Activated naive CD8-positive, alpha-beta T cell treated with anti-CD3 and anti-CD28 coated beads, Interleukin-2, amount 10 ng/mL, durations not matched to agents 7 days and 5 days (primary cell): Measurements from ENCODE around the gene LIN9. TPM values are rescaled to one million over a fixed set of nuclear protein-coding genes. Genes with fewer than 3 reads are reported as not detected.

Experiments
- ATAC-seq: fragments of 150-1000 bp; cut with Tn5 transposase; one replicate; pipeline ENCODE4 v1.10.0; 2021; ENCODE audit warnings: low read depth, moderate library complexity
- POLR2A ChIA-PET: fragments of 350-600 bp; sonication (Branson Sonifier 250); formaldehyde crosslinking; loops from one replicate; lab custom pipeline; 2021; ENCODE audit warnings: antibody characterized with exemption; lab: Charles Lee
- DNase-seq: peaks from one replicate; pipeline ENCODE4 v3.0.0; 2021
- H3K27ac Mint-ChIP-seq: one replicate; pipeline ENCODE4 v1.8.0; 2022; ENCODE audit warnings: mild to moderate bottlenecking, mixed read lengths
- H3K27me3 Mint-ChIP-seq: one replicate; pipeline ENCODE4 v1.8.0; 2022; ENCODE audit warnings: mild to moderate bottlenecking, moderate library complexity, mixed read lengths
- H3K36me3 Mint-ChIP-seq: one replicate; pipeline ENCODE4 v1.8.0; 2021; ENCODE audit warnings: mild to moderate bottlenecking, mixed read lengths
- H3K4me1 Mint-ChIP-seq: one replicate; pipeline ENCODE4 v1.8.0; 2021; ENCODE audit warnings: mixed read lengths
- H3K4me3 Mint-ChIP-seq: one replicate; pipeline ENCODE4 v1.8.0; 2022; ENCODE audit warnings: mild to moderate bottlenecking, moderate library complexity, mixed read lengths
- H3K9me3 Mint-ChIP-seq: one replicate; pipeline ENCODE4 v1.8.0; 2021; ENCODE audit warnings: mixed read lengths
- total RNA-seq, 2 experiments: library from RNA; stranded (reverse); gene quantifications; one replicate each; pipeline ENCODE4 v1.2.3, GENCODE V29; 2021

Gene LIN9
- total RNA-seq, 2 experiments from 2014 or later, result 11.0 to 11.1 TPM

DNA sequence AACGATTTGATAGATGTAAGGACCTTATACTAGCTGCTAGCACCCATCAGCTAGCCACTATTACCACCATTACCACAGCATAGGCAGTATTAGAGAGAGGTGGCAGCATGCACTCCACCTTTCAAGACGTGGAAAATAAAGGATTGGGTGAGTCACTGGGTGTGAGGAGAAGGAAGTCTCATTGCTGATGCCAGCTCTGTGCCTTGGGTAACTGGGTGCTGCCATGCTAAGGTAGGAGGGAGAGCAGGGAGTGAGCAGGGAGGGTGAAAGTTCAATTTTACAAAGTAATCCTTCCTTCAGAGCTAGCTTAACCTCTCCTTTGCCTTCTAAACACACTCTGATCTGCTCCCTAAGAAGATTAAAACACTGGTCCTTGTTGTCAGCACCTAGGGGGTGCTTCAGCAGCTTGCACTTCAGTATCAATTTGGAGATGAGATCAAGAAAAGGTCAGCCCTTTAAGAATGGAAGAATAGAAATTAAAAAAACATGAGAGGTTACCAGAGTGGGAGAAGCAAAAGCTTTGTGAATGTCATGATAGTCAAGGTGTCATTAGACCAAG, 1.8 kb upstream of the LIN9 start:
- Mint-ChIP-seq H3K4me1 (peaks cover 16% of the 10 kb centered on the region), H3K27ac (no peak overlapping the region), H3K9me3 (peaks cover 1% of the 10 kb centered on the region), H3K27me3 (peaks cover 29% of the 10 kb centered on the region), H3K4me3 (no peak overlapping the region), H3K36me3 (peaks cover under 1% of the 10 kb centered on the region)
- DNase-seq, result no peak
- ATAC-seq, result no peak
- POLR2A ChIA-PET, result interaction anchor here (0.5 to 2.8 kb wide), 3 partner anchors 9 to 97 kb away, joined by 3 to 25 read pairs (median 4); partner anchors contain the start of gene PARP1

DNA sequence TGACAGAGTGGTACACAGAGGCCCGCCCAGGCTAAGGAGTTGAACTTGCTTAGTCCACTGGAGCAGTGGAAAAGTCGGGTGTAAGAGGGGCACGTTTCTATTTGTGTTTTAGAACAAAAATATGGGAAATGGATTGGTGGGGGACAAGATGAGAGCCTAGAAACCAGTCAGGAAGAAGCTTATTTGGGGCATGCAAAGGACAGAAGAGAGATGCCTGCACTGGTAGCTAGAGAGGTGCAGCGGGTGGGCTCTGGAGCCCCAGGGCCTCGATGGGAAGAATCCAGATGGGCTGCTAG, 1.2 kb upstream of the LIN9 start:
- Mint-ChIP-seq H3K27me3 (peaks cover 25% of the 10 kb centered on the region), H3K9me3 (peaks cover 1% of the 10 kb centered on the region), H3K4me3 (peak overlapping the region; percentile 68), H3K27ac (no peak overlapping the region), H3K4me1 (peaks cover 18% of the 10 kb centered on the region), H3K36me3 (peaks cover 4% of the 10 kb centered on the region)
- POLR2A ChIA-PET, result interaction anchor here (0.5 to 2.8 kb wide), 3 partner anchors 9 to 247 kb away, joined by 4 to 25 read pairs (median 12); partner anchors contain the start of genes H3-3A and PARP1
- DNase-seq (no peak), ATAC-seq (no peak)

DNA sequence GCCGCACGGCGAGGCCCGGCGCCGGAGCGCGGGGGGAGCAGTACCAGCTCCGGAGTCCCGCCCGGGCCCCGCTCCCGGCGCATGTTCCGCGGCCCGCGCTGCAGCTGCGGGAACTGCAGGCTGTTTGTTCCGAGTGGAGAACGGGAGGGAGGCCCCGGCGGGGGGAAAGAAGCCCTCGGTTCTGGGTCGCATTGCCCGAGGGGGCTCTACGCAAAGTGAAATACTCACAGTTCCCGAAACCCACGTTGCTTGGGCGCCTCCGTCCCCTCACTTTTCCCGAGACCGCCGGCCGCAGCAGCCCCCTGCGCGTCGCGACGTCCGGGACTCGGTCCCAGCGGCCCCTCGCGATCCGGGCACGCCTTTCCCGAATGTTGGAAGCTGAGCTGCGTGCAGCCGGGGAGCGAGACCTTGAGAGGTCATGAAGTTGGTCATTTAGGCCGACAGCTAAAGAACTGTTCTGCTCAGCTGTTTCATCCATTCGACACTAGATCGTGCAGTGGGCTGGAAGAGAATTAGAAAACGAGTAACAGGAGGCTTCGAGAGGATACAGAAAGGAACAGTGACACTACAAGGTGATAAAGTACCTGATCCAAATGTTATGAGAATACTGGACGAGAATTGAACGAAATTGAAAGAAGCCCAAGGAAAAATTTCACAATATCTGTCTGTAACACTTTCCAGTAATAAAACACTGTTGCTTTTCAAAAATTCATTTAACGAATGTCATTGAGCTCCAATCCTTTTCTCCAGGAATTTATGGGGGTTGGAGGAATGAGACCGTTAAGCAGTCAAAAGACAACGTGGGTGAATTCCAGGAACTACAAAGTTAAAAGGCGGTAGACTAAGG, 657 bp upstream of the LIN9 start:
- peaks cover 1% of the 10 kb centered on the region for H3K9me3 Mint-ChIP-seq
- H3K4me1 Mint-ChIP-seq, result peaks cover 18% of the 10 kb centered on the region
- H3K36me3 Mint-ChIP-seq, result peaks cover 4% of the 10 kb centered on the region
- H3K27ac Mint-ChIP-seq, result peak overlapping the region; percentile 67
- H3K4me3 Mint-ChIP-seq, result peak overlapping the region; percentile 68
- no peak for DNase-seq
- peaks cover 25% of the 10 kb centered on the region for H3K27me3 Mint-ChIP-seq
- POLR2A ChIA-PET, result interaction anchor here (0.6 to 2.8 kb wide), 15 partner anchors 9 to 832 kb away, joined by 3 to 25 read pairs (median 4); partner anchors contain the start of genes H3-3A, PARP1 and SDE2
- no peak for ATAC-seq

DNA sequence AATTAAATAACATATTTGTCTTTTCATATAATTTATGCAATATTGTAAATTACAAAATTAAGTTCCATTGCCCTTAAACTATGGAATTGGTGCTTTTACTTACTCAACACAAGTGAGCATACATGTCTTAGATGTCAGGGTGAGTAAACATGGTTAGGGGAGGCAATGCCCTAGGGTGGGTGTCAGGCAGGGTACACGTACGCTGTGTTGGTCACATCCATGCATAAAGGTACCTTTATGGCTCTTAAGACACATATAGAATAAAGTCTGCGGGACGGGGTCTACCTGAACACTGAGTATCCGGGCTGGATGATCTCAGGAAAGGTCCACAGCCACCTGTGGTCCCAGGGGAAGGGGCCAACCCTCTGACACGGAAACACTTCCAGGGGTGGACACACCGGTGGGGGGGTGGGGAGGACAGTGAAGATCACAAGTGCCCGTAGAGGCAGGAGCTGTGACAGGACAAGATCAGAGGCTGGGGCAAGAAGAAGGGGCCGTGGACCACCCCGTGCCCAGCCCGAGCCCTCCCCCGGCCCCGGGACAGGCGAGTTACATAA, 720 bp downstream of the LIN9 start:
- peak overlapping the region; percentile 92 for H3K27ac Mint-ChIP-seq
- peak; percentile 3 for ATAC-seq
- DNase-seq, result no peak
- H3K27me3 Mint-ChIP-seq, result peaks cover 15% of the 10 kb centered on the region
- no peaks in the 10 kb centered on the region for H3K9me3 Mint-ChIP-seq
- peak overlapping the region; percentile 90 for H3K4me3 Mint-ChIP-seq
- H3K36me3 Mint-ChIP-seq, result peaks cover 4% of the 10 kb centered on the region
- peaks cover 22% of the 10 kb centered on the region for H3K4me1 Mint-ChIP-seq
- POLR2A ChIA-PET, result interaction anchor here (1.0 to 2.8 kb wide), 8 partner anchors 25 to 574 kb away, joined by 3 to 25 read pairs (median 6); partner anchors contain the start of genes H3-3A, PARP1 and SDE2

DNA sequence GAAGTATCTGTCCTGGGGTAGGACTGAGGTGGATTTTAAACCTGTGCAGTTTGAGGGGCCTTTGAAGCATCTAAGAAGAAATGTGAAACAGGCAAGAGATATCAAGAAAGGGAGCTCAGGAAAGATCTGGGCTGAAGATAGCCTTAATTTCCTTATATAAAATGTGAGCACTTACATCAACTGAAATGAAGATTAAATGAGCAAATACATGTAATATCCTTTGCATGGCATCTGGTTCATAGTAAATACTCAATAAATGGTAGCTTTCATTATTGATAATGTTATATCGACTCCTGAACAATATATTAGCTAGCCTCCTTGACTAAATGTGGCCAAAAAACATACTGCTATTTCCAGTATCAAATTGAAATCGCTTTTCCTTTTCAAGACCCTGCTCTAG, 2.5 kb downstream of the LIN9 start:
- Mint-ChIP-seq H3K36me3 (peaks cover 6% of the 10 kb centered on the region), H3K4me3 (no peak overlapping the region), H3K27ac (no peak overlapping the region), H3K9me3 (no peaks in the 10 kb centered on the region), H3K4me1 (peaks cover 26% of the 10 kb centered on the region), H3K27me3 (peaks cover 11% of the 10 kb centered on the region)
- POLR2A ChIA-PET, result no interaction called here
- no peak for ATAC-seq
- no peak for DNase-seq

DNA sequence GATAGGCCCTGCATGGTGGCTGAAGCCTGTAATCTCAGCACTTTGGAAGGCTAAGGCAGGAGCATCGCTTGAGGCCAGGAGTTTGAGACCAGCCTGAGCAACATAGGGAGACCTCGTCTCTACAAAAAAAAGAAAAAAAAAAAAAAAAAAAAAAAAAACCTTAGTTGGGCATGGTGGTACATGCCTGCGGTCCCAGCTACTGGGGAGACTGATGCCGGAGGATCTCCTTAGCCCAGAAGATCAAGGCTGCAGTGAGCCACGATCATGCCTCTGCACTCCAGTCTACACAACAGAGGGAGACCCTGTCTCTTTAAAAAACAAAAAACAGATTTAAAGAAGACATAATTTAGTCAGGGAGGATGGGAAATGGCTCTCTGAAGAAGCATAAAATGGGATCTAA, 3.8 kb downstream of the LIN9 start:
- Mint-ChIP-seq H3K9me3 (no peaks in the 10 kb centered on the region), H3K36me3 (peaks cover 8% of the 10 kb centered on the region), H3K4me3 (no peak overlapping the region), H3K27ac (no peak overlapping the region), H3K27me3 (peaks cover 3% of the 10 kb centered on the region), H3K4me1 (peaks cover 22% of the 10 kb centered on the region)
- no peak for DNase-seq
- POLR2A ChIA-PET, result interaction anchor here (0.6 kb wide), 1 partner anchor 156 kb away, joined by 3 read pairs; no protein-coding TSS in a partner anchor
- ATAC-seq, result no peak

DNA sequence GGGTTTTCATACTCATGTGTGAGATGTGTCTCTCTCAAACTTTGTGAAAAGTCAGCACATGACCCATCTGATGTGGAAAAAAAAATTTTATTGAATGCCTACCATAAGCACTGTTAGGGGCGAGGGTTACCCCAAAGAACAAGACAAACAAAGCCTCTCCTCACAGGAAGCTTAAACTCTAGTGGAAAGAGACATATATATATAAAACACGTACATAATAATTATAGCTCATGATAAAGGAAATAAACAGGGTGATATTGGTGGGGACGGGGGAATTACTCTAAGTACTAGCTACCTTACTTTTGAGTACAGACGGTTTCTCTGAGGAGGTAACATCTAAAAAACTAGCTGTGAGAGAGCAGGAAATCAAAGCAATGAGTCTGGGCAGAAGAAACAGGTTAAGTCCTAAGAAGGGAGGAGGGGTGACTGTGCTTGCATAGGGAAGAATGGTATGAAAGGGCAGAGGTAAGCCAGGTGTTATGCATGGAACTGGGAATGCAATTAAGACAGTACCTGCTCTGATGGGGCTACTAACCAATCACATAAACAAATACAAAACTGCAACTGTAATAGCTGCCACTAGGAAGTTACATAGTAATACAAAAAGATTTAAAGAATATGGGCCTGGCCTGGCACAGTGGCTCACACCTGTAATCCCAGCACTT, 4.5 kb downstream of the LIN9 start:
- peaks cover 8% of the 10 kb centered on the region for H3K36me3 Mint-ChIP-seq
- DNase-seq (no peak), ATAC-seq (no peak)
- H3K4me1 Mint-ChIP-seq, result peaks cover 18% of the 10 kb centered on the region
- POLR2A ChIA-PET, result interaction anchor here (0.6 kb wide), 1 partner anchor 155 kb away, joined by 3 read pairs; no protein-coding TSS in a partner anchor
- H3K4me3 Mint-ChIP-seq, result no peak overlapping the region
- no peaks in the 10 kb centered on the region for H3K9me3 Mint-ChIP-seq
- H3K27me3 Mint-ChIP-seq, result no peaks in the 10 kb centered on the region
- H3K27ac Mint-ChIP-seq, result no peak overlapping the region

DNA sequence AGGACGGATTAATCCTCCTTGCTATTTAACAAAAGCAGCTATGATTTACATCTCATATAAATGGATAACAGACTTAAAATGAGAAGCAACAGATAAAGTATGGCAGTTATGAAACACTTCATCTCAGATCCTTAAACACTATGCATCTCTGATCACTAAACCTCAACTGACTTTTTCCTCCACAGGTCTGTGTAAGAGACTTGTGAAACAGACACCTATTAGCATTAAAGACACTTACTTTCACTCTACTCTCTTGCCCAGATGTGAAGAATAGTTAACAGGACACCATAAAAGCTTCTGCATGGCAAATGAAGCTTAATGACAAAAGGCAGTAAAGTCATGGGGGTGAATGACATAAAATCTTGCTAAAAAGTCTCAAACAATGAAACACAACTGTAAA, 6.2 kb downstream of the LIN9 start:
- no peak for DNase-seq
- no peaks in the 10 kb centered on the region for H3K9me3 Mint-ChIP-seq
- H3K4me3 Mint-ChIP-seq, result no peak overlapping the region
- H3K27ac Mint-ChIP-seq, result no peak overlapping the region
- no peak for ATAC-seq
- POLR2A ChIA-PET, result no interaction called here
- H3K4me1 Mint-ChIP-seq, result peaks cover 14% of the 10 kb centered on the region
- no peaks in the 10 kb centered on the region for H3K27me3 Mint-ChIP-seq
- H3K36me3 Mint-ChIP-seq, result peaks cover 13% of the 10 kb centered on the region

DNA sequence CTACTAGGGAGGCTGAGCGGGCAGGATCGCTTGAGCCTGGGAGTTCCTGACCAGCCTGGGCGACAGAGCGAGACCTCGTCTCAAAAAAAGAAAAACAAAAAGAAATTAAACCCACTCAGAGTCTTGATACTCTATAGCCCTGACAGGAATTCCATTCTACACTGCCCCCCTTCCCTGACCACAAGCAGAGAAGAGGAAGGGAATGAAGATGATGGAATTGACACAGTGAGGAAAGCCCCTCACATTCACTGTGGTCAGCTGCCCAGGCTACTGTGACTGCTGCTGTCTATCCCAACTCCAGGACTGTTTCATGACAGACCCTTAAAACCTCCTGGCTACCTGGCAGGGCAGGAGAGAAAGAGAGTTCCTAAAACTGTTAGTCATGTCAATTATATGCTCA, 12.1 kb downstream of the LIN9 start:
- no peaks in the 10 kb centered on the region for H3K27me3 Mint-ChIP-seq
- no peak overlapping the region for H3K27ac Mint-ChIP-seq
- H3K4me1 Mint-ChIP-seq, result peaks cover 2% of the 10 kb centered on the region
- no peaks in the 10 kb centered on the region for H3K9me3 Mint-ChIP-seq
- ATAC-seq, result no peak
- no peak overlapping the region for H3K4me3 Mint-ChIP-seq
- no peak for DNase-seq
- H3K36me3 Mint-ChIP-seq, result peaks cover 22% of the 10 kb centered on the region
- POLR2A ChIA-PET, result no interaction called here

DNA sequence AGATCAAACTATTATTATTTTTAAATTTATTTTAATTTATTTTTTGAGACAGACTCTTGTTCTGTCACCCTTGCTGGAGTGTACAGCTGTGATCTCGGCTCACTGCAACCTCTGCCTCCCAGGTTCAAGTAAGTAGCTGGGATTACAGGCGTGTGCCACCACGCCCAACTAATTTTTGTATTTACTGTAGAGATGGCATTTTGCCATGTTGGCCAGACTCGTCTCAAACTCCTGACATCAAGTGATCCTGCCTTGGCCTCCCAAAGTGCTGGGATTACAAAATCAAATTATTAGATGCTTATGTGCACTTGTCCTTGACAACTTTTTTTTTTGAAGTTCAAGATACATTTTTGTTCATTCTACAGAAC, 15.4 kb downstream of the LIN9 start:
- no peak for ATAC-seq

DNA sequence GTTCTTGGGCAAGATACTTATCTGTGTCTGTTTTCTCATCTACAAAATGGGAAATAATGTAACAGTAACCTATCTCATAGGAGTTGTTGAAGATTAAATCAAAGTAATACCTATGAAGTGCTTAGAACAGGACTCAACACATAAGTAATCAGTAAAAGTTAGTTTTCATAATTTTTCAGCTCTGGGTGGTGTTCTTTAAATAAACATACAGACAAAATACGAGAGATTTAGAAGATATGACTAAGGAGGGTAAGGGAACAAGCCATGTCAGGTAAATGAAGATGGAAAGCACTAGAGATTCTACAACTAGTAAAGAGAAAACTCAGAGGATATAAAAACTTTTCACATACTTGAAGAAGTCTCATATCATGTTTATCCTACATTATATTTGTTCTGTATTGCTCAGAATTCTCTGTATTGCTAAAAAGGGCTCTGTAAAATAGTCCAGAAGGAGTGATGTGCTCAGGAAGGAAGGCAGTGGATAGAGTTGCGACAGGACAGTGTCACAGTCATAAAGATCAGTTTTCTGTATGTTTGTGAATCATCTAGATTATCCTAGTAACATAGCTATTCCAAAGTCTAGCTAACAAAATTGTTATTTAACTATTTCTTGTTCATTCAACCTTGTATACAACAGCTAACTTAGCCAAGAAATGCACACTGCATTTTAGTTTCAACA, 16.0 kb downstream of the LIN9 start:
- ATAC-seq (no peak), DNase-seq (no peak)
- H3K27ac Mint-ChIP-seq, result no peak overlapping the region
- H3K27me3 Mint-ChIP-seq, result no peaks in the 10 kb centered on the region
- POLR2A ChIA-PET, result no interaction called here
- no peaks in the 10 kb centered on the region for H3K9me3 Mint-ChIP-seq
- H3K36me3 Mint-ChIP-seq, result peaks cover 20% of the 10 kb centered on the region
- H3K4me3 Mint-ChIP-seq, result no peak overlapping the region
- H3K4me1 Mint-ChIP-seq, result no peaks in the 10 kb centered on the region

More for the DNA sequence above, 15.4 kb downstream of the LIN9 start:
- Mint-ChIP-seq H3K36me3 (peaks cover 20% of the 10 kb centered on the region), H3K27ac (no peak overlapping the region), H3K4me1 (no peaks in the 10 kb centered on the region), H3K9me3 (no peaks in the 10 kb centered on the region), H3K4me3 (no peak overlapping the region), H3K27me3 (no peaks in the 10 kb centered on the region)
- POLR2A ChIA-PET, result no interaction called here
- DNase-seq, result no peak

DNA sequence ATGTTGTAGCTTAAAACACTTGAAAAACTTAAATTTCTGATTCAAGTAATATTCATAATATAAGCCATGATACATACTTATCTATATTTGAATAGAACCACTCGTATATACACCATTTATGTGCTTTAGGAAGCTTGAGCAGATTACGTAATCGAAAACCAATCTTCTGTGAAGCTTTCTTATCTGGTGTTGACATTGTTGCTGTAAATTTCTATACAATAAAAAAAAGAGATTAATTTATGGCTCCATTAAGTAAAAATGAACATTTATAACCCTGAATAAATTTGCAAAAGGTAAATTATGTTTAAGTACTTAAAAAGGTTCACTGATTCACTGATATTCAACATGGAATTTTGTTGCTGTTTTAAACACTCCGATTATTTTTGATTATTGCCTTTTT, 21.4 kb downstream of the LIN9 start:
- POLR2A ChIA-PET, result interaction anchor here (0.6 kb wide), 1 partner anchor 22 kb away, joined by 3 read pairs; the partner anchor contains the start of gene LIN9
- Mint-ChIP-seq H3K27me3 (no peaks in the 10 kb centered on the region), H3K4me3 (no peak overlapping the region), H3K27ac (no peak overlapping the region), H3K9me3 (no peaks in the 10 kb centered on the region), H3K4me1 (no peaks in the 10 kb centered on the region), H3K36me3 (peaks cover 17% of the 10 kb centered on the region)
- DNase-seq (no peak), ATAC-seq (no peak)

DNA sequence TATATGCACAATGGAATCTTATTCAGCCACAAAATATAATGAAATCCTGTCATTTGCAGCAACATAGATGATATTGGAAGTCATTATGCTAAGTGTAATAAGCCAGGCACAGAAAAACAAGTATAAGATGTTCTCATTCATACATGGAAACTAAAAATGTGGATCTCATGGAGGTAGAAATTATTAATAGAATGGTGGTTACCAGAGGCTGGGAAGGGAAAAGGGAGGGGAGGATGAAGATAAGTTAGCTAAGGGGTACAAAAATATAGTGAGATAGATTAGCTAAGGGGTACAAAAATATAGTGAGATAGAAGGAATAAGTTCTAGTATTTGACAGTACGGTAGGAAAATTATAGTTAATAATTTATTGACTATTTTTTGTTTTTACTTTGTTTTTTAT, 27.9 kb downstream of the LIN9 start:
- Mint-ChIP-seq H3K4me1 (no peaks in the 10 kb centered on the region), H3K9me3 (no peaks in the 10 kb centered on the region), H3K36me3 (peaks cover 14% of the 10 kb centered on the region), H3K4me3 (no peak overlapping the region), H3K27me3 (no peaks in the 10 kb centered on the region), H3K27ac (no peak overlapping the region)
- ATAC-seq (no peak), DNase-seq (no peak)
- POLR2A ChIA-PET, result no interaction called here
